ENCODE data around the gene MSH2.
"Not testable (repeated sequence)": the region's sequence is repeated elsewhere in the genome, so short reads cannot be mapped to it uniquely, and the experiment has no call there.

The MSH2 gene

DNA sequence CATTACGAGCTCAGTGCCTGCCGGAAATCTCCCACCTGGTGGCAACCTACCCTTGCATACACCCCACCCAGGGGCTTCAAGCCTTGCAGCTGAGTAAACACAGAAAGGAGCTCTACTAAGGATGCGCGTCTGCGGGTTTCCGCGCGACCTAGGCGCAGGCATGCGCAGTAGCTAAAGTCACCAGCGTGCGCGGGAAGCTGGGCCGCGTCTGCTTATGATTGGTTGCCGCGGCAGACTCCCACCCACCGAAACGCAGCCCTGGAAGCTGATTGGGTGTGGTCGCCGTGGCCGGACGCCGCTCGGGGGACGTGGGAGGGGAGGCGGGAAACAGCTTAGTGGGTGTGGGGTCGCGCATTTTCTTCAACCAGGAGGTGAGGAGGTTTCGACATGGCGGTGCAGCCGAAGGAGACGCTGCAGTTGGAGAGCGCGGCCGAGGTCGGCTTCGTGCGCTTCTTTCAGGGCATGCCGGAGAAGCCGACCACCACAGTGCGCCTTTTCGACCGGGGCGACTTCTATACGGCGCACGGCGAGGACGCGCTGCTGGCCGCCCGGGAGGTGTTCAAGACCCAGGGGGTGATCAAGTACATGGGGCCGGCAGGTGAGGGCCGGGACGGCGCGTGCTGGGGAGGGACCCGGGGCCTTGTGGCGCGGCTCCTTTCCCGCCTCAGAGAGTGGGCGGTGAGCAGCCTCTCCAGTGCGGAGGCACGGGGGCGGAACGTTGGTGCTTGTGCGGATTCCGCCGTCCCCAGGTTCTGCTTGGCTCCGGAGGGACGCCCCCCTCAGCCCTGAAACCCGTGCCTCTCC is at the start of gene MSH2:
Gene MSH2 (plus strand): TSS at position 352 of the 804 bp plus-strand sequence. CDS start 36 bp downstream, at position 388.
- peak; percentile 96 for DNase-seq (ENCODE audit: low read depth, low spot score)

DNA sequence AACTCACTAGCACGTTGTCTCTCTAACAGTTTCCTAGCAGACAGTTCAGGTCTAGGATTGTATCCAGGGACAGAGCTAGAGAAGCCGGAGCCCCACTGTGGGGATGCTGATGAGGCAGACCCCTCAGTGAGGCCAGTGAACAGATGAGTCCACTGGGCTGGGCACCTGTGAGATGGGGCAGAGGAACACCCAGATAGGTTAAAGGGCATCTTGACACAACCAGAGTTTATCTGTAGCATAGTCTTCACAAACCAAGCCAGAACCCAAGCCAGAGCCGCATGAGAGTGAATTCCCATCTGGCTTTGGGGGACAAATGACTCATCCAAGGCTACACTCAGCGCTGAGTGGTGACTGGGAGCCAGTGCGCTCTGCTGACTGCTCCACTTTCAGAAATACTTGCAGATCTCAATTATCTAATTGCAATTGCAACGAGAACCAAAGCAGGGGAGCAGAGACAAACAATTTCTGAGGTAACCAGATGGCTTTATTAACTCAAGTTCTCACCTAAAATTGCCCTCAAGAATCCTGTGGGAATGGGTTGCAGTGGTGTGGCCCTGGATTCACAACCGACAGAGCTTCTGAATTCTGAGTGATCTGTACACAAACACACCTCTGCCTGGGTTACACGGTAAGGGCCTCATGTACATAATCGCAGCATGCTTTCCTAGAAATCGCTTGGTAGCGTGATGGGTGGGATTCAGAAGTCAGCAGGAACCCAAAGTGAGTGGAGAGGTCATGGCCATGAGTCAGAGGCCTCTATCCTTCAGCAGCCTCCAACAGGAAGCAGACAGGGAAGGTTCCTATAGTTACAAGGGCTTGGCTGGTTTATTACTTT is 48.7 kb upstream of the MSH2 start:
- no peak for DNase-seq (ENCODE audit: low read depth, low spot score)

DNA sequence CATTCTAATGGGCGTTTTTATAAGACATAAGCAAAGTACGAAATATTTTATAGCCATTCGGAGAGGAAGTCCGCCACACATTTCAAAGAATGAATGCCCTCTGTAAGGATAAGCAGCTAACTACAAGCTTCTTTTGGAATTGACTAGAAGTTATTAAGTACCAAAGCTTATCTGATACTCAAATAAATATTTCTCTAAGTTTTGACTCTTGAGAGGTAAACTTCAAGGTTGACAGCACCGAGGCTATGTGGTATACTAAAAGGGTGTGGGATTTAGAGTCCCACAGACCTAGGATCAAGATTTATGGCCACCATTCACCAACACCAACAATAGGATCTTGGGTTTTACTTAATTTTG is 48.1 kb upstream of the MSH2 start:
- no peak for DNase-seq (ENCODE audit: low read depth, low spot score)

DNA sequence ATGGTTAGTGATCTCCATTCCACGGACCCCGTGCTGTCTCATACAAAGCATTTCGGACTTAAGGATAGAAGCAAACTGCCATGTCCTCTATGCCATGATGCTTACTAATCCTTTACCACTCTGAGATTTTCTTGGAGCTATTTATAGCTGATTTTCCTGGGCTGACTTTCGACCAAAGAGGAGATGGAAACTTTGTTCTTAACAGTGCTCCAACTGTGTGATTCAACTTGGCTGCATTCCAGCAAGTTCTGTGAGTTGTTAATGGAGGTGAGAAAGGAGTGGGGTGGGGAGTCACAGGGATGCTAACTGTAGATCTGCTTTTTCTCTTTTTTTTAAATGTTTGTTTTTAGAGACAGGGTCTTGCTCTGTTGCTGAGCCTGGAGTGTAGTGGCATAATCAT is 45.5 kb upstream of the MSH2 start:
- peak; percentile 82 for DNase-seq (ENCODE audit: low read depth, low spot score)

DNA sequence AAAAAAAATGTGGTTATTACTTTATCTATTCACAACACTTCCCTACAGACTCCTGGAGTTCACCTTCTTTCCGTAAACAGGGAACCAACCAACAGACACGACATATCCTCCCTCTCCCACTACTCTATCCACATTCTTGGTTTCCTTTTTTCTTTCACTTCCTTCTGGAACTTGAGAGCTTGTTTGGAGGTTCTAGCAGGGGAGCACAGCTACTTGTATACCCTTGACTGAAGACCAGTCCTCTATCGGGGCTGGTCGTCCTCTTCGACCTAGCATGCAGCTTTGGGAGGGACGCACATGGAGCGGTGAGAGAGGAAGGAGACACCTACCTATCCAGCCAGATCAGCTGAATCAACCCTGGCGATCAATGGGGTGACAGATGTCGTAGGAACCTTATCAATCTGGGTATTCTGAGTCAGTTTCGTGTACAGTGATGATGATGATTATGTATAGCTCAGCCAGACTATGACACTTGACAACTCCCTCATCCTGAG is 43.5 kb upstream of the MSH2 start:
- DNase-seq (ENCODE audit: low read depth, low spot score) = no peak

DNA sequence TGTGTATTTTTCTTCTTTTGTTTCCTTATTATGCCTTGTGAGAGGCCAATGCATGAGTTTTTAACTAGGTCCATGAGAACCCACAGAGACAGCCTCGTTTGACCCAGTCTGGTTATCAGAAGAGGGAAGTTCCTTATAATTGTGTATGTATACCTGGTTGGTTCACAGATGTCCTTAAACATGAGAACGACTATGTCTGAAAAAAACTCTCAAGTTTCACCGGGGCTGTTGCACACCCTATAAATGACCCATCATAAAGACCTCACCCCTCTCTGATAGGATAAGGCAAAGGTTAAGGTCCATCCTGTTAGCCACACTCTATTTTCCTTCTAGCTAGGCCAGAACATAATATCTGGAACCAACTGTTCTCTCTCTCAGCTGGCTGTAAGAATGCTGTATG is 42.7 kb upstream of the MSH2 start:
- no peak for DNase-seq (ENCODE audit: low read depth, low spot score)

DNA sequence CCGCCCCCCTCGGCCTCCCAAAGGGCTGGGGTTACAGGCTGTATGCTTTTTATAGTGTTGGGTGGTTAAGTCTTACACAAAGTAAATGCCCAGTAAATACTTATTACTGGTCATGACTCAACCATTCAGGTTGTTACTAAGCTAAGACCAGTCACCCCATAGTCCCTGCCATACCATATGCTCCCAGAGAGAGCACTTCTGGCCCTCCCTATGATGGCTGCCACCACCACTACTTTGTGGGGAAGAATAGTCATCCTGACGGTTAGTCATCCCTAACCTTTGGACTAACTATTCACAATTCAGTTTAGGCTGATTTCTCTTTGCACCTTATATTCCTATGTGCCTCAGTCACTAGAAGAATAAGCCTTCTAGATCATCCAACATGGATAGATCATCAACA is 42.0 kb upstream of the MSH2 start:
- no peak for DNase-seq (ENCODE audit: low read depth, low spot score)

DNA sequence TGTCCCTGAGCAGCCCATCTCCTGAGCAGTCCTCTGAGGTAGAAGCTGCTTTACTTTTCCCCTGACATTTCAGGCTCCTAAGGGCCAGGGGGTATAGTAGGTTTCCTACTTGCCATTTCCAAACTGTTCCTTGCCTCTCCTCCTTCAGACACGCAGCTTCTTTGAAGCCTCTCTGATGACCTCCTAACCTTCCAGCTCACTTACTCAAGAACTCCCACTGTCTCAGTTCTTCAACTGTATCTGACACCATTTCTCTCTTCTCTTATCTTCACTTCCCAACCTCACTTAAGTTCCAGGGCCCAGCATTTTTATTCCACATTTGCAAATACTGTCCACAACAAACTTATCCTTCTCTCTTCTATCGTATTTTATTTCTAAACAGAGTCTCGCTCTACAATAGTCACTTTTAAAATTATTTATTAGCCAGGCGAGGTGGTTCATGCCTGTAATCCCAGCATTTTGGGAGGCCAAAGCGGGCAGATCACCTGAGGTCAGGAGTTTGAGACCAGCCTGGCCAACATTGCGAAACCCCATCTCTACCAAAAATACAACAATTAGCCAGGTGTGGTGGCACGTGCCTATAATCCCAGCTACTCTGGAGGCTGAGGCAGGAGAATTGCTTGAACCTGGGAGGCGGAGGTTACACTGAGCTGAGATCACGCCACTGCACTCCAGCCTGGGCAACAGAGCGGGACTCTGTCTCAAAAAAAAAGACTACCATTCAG is 41.3 kb upstream of the MSH2 start:
- DNase-seq (ENCODE audit: low read depth, low spot score) = not testable (repeated sequence)

DNA sequence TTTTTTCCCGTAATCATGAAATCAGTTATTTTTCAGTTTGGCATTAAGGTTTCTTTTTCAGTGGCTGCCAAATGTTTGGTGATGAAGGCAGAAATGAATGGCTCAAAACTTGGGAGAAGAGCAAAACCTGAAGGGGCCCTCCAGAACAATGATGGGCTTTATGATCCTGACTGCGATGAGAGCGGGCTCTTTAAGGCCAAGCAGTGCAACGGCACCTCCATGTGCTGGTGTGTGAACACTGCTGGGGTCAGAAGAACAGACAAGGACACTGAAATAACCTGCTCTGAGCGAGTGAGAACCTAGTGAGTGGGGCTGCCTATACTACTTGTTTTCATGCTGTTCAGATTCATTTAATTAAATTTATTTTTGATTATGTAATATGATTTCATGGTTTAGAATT is 29.2 kb upstream of the MSH2 start:
- DNase-seq (ENCODE audit: low read depth, low spot score) = no peak

DNA sequence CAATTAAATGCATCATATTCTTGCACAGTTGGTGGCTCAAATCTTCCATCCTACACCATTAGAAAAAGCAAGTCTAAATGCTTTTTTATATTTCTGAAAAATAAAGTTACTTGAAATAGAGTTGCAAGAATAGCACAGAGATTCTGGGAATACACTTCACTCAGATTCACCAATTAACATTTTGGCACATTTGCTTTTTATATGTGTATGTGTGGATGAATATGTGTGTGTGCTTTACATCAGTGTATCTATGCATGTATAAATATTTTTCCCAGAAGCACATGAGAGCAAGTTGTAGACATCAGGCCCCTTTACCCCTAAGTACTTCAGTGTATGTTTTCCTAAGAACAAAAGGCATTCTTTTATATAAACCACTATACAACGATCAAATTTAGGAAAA is 27.6 kb upstream of the MSH2 start:
- DNase-seq (ENCODE audit: low read depth, low spot score) = no peak

DNA sequence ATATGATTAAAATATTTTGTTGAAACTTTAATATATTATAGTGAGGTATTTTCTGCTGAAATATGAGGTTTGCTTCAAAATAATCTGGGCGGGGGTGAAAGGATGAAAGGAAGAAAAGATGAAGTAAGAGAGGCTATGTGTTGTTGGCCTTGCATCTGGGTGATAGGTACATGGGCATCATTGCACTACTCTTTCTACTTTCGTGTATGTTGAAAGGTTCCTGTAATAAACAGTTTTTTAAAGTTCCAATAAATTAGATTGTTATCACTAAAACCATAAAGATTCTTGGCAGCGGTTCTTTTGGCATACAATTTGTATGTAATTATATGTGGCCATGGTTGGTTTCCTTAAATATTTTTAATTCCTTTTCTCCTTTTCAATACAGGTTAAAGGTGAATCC is 23.6 kb upstream of the MSH2 start:
- DNase-seq (ENCODE audit: low read depth, low spot score) = no peak

DNA sequence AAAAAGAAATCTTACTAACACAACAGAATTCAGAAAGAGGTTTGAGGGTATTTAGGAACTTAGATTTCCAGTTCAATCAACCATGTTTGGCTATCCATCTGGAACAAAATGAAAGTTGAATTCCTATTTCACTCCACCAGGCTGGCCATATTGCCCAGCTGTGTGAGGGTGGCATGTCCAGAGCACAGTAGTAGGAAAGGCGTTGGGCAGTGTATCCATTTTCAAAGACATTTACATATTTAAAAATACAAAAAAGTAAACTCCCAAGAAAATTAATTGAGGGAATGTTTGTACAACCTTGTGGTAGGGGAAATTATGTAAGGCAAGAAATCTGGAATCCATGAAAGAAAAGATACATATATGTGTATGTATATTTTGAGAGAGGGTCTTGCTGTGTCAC is 21.5 kb upstream of the MSH2 start:
- DNase-seq (ENCODE audit: low read depth, low spot score) = no peak

DNA sequence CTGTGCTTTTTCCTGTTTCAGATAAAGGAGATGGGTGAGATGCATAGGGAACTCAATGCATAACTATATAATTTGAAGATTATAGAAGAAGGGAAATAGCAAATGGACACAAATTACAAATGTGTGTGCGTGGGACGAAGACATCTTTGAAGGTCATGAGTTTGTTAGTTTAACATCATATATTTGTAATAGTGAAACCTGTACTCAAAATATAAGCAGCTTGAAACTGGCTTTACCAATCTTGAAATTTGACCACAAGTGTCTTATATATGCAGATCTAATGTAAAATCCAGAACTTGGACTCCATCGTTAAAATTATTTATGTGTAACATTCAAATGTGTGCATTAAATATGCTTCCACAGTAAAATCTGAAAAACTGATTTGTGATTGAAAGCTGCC is 16.4 kb upstream of the MSH2 start:
- DNase-seq (ENCODE audit: low read depth, low spot score) = no peak

DNA sequence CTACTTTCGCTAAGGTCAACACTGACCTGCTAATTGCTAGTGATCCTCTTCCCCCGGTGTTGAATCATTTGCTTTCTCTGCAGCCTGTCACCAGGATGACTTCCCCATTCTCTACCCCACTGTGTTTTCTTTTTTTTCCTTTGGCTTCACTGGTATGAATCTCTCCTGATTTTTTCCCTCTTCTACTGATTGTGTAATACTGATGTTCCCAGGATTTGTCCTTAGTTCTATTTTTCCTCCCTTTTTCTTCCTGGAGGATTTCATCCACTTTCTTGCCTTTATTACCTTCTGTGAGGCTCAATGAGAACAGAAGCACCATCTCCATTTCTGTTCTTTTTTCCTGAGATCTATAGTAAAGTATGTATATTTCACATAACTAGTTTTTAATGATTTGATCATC is 14.1 kb upstream of the MSH2 start:
- no peak for DNase-seq (ENCODE audit: low read depth, low spot score)

DNA sequence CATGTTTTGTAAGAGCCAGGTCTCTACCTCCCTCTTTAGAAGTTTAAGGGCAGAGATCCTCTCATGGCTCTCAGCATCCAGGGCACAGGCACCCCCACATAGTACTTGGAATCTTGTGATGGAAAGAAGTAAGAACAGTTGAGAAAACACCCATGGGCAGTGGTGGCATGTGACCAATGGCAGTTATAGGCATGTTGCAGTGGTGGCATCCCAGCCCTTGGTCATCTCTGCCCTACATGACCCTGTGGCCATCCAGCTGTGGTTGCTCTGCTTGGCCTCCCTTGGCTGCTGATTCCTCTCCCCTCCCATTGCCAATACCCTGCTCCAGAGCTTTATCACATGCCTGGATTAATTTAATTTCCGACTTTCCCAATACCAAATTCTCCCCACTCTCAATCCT is 13.3 kb upstream of the MSH2 start:
- no peak for DNase-seq (ENCODE audit: low read depth, low spot score)

DNA sequence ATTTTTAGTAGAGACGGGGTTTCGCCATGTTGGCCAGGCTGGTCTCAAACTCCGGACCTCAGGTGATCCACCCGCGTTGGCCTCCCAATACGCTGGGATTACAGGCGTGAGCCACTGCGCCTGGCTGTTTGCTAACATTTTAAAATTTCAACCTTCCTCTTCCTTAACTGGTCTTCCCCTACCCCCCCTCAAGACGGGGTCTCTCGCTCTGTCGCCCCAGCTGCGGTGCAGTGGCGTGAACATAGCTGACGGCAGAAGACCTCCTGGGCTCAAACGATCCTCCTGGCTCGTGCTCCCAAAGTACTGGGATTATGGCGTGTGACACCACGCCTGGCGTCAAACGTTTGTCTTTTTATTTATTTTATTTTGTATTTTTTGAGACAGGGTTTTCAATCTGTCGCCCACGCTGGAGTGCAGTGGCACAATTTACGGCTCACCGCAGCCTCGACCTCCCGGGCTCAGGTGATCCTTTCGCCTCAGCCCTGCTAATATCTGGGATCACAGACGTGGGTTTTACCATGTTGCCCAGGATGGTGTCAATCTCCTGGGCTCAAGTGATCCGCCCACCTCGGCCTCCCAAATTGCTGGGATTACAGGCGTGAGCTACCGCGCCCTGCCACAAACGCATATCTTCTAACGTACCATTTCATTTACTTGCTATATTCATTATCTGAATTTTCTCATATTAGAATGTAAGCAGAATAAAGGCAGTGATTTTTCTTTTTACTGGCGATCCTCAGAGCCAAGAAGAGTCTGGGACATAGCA is 984 bp upstream of the MSH2 start:
- DNase-seq (ENCODE audit: low read depth, low spot score) = no peak

DNA sequence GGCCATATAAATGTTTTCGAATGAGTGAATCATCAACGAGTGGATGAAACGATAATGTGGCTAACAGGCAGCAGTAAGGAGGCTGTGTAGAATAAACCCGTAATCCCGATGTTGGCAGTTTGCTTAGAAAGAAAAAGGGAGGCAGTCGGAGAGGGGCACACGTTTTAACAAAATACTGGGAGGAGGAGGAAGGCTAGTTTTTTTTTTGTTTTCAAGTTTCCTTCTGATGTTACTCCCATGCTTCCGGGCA is 476 bp upstream of the MSH2 start:
- no peak for DNase-seq (ENCODE audit: low read depth, low spot score)

DNA sequence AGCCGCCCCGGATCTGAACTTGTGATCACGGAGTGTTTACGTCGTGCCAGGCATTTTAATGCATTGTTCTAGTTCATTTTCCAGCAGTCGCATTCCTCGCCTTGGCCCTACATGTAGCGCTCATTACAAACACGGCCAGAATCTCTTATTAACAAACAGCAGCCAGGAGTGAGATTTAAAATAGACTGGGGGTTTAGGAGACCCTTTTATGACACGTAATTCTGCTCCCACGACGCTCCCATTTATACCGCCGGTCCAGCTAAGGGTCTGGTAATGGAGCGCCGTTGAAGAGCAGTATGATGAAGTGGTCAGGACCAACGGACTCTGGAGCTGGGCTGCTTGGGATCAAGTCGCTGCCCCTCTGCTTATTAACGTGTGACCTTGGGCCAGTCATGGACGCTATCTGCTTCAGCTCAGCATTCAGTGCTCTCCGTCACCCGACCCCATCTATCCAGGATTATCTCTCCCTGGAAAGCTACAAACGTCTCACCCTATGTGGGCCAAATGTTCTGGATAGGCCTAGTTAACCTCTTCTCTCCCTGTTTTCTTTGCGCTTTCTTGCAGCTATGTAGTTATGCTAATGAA is 745 bp downstream of the MSH2 start:
- no peak for DNase-seq (ENCODE audit: low read depth, low spot score)

DNA sequence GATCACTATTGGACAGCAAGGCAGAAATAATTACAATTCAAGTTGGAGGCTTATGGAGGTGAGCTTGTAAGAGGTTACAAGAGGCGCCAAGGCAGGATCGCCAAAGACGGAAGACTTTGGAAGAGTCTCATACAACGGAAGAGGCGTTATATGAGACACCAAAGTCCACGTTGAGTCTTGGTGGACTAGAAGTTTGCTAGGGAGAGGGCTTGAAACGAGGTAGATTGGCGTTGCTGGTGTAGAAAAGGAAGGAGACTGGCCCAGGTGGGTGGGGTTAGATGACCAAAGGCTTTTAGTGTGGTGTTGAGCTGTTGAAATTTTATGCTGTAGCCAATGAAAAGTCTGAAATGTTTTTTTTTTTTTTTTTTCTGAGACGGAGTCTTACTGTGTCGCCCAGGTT is 1.4 kb downstream of the MSH2 start:
- DNase-seq (ENCODE audit: low read depth, low spot score) = no peak

DNA sequence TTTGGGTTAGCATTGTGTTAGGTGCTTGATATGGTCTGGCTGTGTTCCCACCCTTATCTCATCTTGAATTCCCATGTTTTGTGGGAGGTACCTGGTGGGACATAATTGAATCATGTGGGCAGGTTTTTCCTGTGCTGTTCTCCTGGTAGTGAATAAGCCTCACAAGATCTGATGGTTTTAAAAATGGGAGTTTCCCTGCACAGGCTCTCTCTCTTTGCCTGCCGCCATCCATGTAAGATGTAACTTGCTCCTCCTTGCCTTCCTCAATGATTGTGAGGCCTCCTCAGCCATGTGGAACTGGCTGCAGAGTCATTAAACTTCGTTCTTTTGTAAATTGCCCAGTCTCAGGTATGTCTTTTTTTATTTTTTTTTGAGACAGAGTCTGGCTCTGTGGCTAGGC is 2.8 kb downstream of the MSH2 start:
- no peak for DNase-seq (ENCODE audit: low read depth, low spot score)

DNA sequence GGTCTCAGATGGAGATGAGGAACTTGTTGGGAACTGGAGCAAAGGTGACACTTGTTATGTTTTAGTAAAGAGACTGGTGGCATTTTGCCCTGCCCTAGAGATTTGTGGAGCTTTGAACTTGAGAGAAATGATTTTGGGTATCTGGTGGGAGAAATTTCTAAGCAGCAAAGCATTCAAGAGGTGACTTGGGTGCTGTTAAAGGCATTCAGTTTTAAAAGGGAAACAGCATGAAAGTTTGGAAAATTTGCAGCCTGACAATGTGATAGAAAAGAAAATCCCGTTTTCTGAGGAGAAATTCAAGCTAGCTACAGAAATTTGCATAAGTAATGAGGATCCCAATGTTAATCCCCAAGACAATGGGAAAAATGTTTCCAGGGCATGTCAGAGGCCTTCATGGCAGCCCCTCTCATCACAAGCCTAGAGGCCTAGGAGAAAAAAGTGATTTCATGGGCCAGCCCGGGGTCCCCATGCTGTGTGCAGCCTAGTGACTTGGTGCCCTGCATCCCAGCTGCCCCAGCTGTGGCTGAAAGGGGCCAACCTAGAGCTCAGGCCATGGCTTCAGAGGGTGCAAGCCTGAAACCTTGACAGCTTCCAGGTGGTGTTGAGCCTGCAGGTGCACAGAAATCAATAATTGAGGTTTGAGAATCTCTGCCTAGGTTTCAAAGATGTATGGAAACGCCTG is 3.8 kb downstream of the MSH2 start:
- DNase-seq (ENCODE audit: low read depth, low spot score) = not testable (repeated sequence)

All from astrocyte of the hippocampus (primary cell).